ENCODE measurements around the gene SCN2A.

GRCh38 chr2:165436559-165436958 lies 197.3 kb downstream of the SCN2A start:
- TF ChIP-seq POLR2AphosphoS5 (IDR thresholded peaks at IDR 0.05; ENCODE audit: low read depth, low read length) (no peak), POLR2A (IDR thresholded peaks at IDR 0.05; ENCODE audit: low read depth, low read length) (no peak), TAF1 (IDR thresholded peaks at IDR 0.05; ENCODE audit: borderline replicate concordance, low read depth, low read length) (no peak)

Data from GM12892 (cell line).